Dedifferentiated amniotic fluid mesenchymal stem cell (primary cell): ENCODE results near the gene PLEKHM2.
A peak's percentile ranks its signal among the peaks of the same experiment; 100 is the strongest.

ENCODE experiments used
- DNase-seq: peaks from one replicate; pipeline ENCODE4 v3.0.0-alpha.2; 2016; ENCODE audit errors: extremely low spot score

Gene PLEKHM2

DNA sequence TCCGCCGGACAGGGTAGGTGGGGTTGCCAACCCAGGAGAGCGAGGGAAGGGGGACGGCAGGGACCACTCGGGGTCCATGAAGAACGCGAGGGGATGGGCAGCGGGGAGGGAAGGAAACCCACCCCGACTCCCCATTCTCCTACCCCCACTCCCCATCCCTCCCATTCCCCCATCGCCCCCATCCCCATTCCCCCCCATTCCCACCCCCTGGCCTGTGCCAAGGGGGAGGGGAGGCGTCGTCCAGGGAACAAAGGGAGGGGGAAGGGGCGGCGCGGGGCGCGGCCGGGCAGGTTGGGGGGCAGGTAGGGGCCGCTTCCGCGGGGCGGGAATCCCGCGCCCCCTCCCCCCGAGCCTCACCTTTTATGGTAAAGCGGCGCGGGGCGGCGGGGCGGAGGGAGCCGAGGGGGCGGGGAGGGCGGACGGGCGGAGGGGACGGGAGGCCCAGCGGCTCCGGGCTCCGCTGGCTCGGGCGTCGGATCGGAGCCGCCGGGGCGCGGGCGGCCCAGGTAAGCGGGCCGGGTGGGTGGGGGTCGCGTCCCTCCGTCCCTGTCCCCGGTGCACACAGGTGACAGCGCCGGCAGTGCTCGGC, 74.3 kb downstream of the PLEKHM2 start, which contains the start of gene FBLIM1:
FBLIM1 (plus strand) TSS at position 453 of the 589 bp plus-strand sequence. CDS start 6,189 bp downstream, outside the sequence.
- no peak for DNase-seq

DNA sequence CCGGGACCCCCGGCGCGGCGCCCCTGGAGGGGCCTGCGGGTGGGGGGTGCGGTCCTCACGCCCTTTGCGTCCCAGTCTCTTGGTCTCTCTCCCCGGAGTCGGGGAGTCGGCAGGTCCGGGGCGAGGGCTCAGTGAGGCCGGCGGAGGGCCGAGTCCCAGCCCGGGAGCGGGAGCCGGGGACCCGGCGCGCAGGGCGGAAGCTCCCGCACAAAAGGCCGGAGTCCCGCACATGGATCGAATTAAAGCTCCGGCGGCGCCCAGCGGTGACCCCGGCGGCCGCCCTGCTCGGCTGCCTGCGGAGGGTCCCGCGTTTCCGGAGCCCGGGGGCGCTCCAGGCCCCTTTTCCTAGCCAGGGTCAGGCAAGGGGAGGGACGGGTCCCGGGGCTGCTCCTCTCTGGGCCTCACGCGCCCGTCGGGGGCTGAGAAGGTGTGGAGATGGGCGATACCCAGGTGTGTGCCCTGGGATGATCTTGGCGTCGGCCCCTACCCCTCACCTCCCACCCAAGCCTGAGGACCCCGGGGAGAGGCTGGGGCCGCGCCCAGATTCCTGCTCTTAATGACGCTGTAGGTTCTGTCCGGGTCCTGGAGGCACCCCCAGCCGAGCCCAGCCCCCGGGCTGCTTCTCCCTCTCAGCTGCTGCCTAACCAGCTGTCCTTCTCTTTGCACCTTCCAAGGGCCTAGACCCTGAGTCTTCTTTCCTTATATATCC, 75.0 kb downstream of the PLEKHM2 start:
- no peak for DNase-seq

GRCh38 chr1:15760520-15761211, 76.5 kb downstream of the PLEKHM2 start:
- DNase-seq: peak; percentile 23

GRCh38 chr1:15761366-15762128, 77.4 kb downstream of the PLEKHM2 start:
- DNase-seq: no peak

DNA sequence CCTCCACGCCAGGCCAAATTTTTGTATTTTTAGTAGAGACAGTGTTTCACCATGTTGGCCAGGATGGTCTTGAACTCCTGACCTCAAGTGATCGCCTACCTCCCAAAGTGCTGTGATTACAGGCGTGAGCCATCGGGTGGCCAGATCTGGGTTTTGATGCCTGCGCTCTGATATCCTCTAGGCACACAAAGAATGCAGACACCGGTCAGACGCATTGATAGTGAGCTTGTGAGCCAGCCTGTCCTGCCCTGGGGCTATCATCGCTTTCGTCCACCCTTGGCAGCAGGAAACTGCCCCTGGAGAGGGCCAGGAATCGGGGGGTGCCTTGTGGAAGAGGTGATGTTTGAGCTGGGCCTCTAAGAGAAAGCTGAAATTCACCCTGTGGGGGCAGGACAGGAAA, 78.4 kb downstream of the PLEKHM2 start:
- DNase-seq: no peak

- DNase-seq: no peak
Measured at GRCh38 chr1:15764269-15764764, 80.2 kb downstream of the PLEKHM2 start.

GRCh38 chr1:15764890-15765289, 80.8 kb downstream of the PLEKHM2 start:
- no peak for DNase-seq

GRCh38 chr1:15765495-15766194, 81.5 kb downstream of the PLEKHM2 start:
- DNase-seq: no peak

- no peak for DNase-seq
Measured at GRCh38 chr1:15767941-15768340, 83.8 kb downstream of the PLEKHM2 start.

GRCh38 chr1:15768388-15768787, 84.3 kb downstream of the PLEKHM2 start:
- no peak for DNase-seq

- no peak for DNase-seq
Measured at GRCh38 chr1:15770313-15770962, 86.3 kb downstream of the PLEKHM2 start.

- DNase-seq: no peak
Measured at GRCh38 chr1:15771836-15772515, 87.9 kb downstream of the PLEKHM2 start.

DNA sequence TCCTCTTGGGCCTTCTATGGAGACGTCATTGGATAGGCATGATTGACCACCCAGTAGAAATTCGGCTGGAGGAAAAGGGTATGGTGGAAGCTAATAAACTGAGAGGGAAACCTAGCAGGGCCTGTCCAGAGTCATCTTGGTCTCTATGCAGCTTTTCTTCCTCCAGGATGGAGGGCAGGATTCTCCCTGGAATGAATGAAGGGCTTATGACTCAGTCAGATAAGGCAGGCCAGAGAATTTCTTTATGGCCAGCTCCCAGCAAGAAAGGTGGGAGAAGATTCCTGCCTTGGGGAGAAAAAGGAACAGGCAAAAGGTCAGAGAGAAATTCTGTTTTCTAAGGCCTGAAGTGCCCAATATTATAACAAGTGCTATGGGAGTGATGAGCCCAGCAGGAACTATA, 91.6 kb downstream of the PLEKHM2 start:
- no peak for DNase-seq

- no peak for DNase-seq
Measured at GRCh38 chr1:15777909-15778707, 94.0 kb downstream of the PLEKHM2 start.
